KMS-11 (cell line): ENCODE measurements around the gene PDE1C.
"Not testable (repeated sequence)": the region's sequence is repeated elsewhere in the genome, so short reads cannot be mapped to it uniquely, and the experiment has no call there.

ENCODE experiments used
- H2AFZ ChIP-seq: fragments of 200-600 bp; sonication (generic); 2 replicates; pipeline ENCODE4 v1.6.1; 2016; ENCODE audit warnings: antibody characterized with exemption, mixed run types, low read depth
- H3K27ac ChIP-seq: fragments of 200-600 bp; sonication (generic); 2 replicates; pipeline ENCODE4 v1.6.1; 2016; ENCODE audit warnings: mild to moderate bottlenecking, mixed run types
- H3K27me3 ChIP-seq: fragments of 200-600 bp; sonication (generic); 2 replicates; pipeline ENCODE4 v1.6.1; 2017; ENCODE audit warnings: mild to moderate bottlenecking, low read depth, mixed run types, moderate library complexity; ENCODE audit not compliant: insufficient read depth
- H3K36me3 ChIP-seq: fragments of 200-600 bp; sonication (generic); 2 replicates; pipeline ENCODE4 v1.6.1; 2017; ENCODE audit warnings: mild to moderate bottlenecking, mixed run types; ENCODE audit not compliant: insufficient read depth
- H3K4me1 ChIP-seq: fragments of 200-600 bp; sonication (generic); 2 replicates; pipeline ENCODE4 v1.6.1; 2016; ENCODE audit warnings: mild to moderate bottlenecking, low read depth, mixed run types; ENCODE audit not compliant: poor library complexity, severe bottlenecking
- H3K4me2 ChIP-seq: fragments of 200-600 bp; sonication (generic); 2 replicates; pipeline ENCODE4 v1.7.0; 2016; ENCODE audit warnings: mild to moderate bottlenecking, mixed run types
- H3K4me3 ChIP-seq: fragments of 200-600 bp; sonication (generic); IDR thresholded peaks from 2 replicates; pipeline ENCODE4 v1.6.1; 2017; ENCODE audit warnings: low read depth, low read length, mixed read lengths; ENCODE audit not compliant: insufficient read depth
- H3K79me2 ChIP-seq: fragments of 200-600 bp; sonication (generic); 2 replicates; pipeline ENCODE4 v1.6.1; 2016; ENCODE audit warnings: low read depth, mixed run types; ENCODE audit not compliant: insufficient read depth
- H3K9ac ChIP-seq: fragments of 200-600 bp; sonication (generic); 2 replicates; pipeline ENCODE4 v1.6.1; 2016; ENCODE audit warnings: mild to moderate bottlenecking, mixed run types
- H4K20me1 ChIP-seq: fragments of 200-600 bp; sonication (generic); 2 replicates; pipeline ENCODE4 v1.6.1; 2016; ENCODE audit warnings: mild to moderate bottlenecking, mixed run types; ENCODE audit not compliant: insufficient read depth
- TF ChIP-seq, protein P1 (sequence below): fragments of 200-600 bp; sonication (generic); conservative IDR thresholded peaks from 2 replicates; pipeline ENCODE4 v1.6.1; 2017; ENCODE audit warnings: low read depth, mild to moderate bottlenecking, antibody characterized with exemption, low read length, moderate library complexity, mixed read lengths

PDE1C gene

GRCh38 chr7:32079510-32079909 is 9.3 kb upstream of the PDE1C start:
- Histone ChIP-seq H3K4me1 (no peaks in the 10 kb centered on the region), H3K9ac (no peak overlapping the region), H3K36me3 (no peaks in the 10 kb centered on the region), H3K27me3 (no peaks in the 10 kb centered on the region), H3K4me3 (no peak overlapping the region), H4K20me1 (no peaks in the 10 kb centered on the region), H3K27ac (no peak overlapping the region), H3K4me2 (no peak overlapping the region), H2AFZ (no peak overlapping the region), H3K79me2 (no peaks in the 10 kb centered on the region)
- TF ChIP-seq, protein P1, sequence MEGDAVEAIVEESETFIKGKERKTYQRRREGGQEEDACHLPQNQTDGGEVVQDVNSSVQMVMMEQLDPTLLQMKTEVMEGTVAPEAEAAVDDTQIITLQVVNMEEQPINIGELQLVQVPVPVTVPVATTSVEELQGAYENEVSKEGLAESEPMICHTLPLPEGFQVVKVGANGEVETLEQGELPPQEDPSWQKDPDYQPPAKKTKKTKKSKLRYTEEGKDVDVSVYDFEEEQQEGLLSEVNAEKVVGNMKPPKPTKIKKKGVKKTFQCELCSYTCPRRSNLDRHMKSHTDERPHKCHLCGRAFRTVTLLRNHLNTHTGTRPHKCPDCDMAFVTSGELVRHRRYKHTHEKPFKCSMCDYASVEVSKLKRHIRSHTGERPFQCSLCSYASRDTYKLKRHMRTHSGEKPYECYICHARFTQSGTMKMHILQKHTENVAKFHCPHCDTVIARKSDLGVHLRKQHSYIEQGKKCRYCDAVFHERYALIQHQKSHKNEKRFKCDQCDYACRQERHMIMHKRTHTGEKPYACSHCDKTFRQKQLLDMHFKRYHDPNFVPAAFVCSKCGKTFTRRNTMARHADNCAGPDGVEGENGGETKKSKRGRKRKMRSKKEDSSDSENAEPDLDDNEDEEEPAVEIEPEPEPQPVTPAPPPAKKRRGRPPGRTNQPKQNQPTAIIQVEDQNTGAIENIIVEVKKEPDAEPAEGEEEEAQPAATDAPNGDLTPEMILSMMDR = no peak

DNA sequence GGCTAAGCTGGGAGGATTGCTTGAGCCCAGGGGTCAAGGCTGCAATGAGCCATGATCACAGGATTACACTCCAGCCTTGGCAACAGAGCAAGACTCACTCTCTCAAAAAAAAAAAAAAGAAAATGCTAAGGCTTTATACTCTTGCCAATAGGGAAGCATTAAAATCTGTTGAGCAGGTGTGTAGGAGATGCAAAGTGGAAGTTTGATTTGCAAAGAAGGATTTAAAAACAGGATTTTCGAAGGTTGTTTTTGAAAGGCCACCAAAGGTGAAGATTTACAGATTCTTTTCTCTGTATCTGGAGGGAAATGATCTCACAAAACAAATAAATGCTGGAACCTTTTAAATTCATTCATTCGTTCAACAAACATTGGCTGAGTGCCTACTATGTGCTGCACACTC is 8.6 kb upstream of the PDE1C start:
- Histone ChIP-seq H3K4me2 (no peak overlapping the region), H3K27ac (no peak overlapping the region), H3K27me3 (no peaks in the 10 kb centered on the region), H3K4me3 (no peak overlapping the region), H2AFZ (no peak overlapping the region), H3K79me2 (no peaks in the 10 kb centered on the region), H3K36me3 (no peaks in the 10 kb centered on the region), H3K9ac (no peak overlapping the region), H4K20me1 (no peaks in the 10 kb centered on the region), H3K4me1 (no peaks in the 10 kb centered on the region)
- TF ChIP-seq, protein P1 = no peak

DNA sequence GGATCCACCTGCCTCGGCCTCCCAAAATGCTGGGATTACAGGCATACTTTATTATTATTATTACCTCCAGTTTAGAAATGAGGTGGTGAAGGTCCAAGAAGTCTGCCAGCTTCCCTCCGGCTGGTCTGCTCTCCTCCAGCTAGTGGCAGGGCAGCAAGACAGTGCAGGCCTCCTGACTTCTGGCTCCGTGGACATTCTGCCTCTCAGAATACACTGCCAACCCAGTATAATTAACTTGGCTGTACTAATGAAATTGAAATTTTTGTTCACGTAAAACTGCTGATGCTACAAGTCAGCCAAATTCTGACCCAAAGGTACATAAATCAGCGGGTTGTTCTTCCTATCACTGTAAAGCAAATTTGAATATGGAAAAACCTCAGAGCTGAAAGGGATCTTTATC is 7.6 kb upstream of the PDE1C start:
- Histone ChIP-seq H3K27ac (no peak overlapping the region), H2AFZ (no peak overlapping the region)

GRCh38 chr7:32076802-32077201 is 6.6 kb upstream of the PDE1C start:
- not testable (repeated sequence) for H3K27ac ChIP-seq, H4K20me1 ChIP-seq, H3K36me3 ChIP-seq, H3K4me3 ChIP-seq, H3K27me3 ChIP-seq, H3K4me2 ChIP-seq, H3K4me1 ChIP-seq, H3K79me2 ChIP-seq, H2AFZ ChIP-seq, H3K9ac ChIP-seq

More for the DNA sequence above, 7.6 kb upstream of the PDE1C start:
- Histone ChIP-seq H3K4me1 (no peaks in the 10 kb centered on the region), H3K4me2 (no peak overlapping the region), H4K20me1 (no peaks in the 10 kb centered on the region), H3K36me3 (no peaks in the 10 kb centered on the region), H3K79me2 (no peaks in the 10 kb centered on the region), H3K9ac (no peak overlapping the region), H3K27me3 (no peaks in the 10 kb centered on the region), H3K4me3 (no peak overlapping the region)
- TF ChIP-seq, protein P1 = no peak

- Histone ChIP-seq H3K27me3 (no peaks in the 10 kb centered on the region), H3K79me2 (no peaks in the 10 kb centered on the region), H2AFZ (no peak overlapping the region), H3K4me1 (no peaks in the 10 kb centered on the region), H4K20me1 (no peaks in the 10 kb centered on the region), H3K36me3 (no peaks in the 10 kb centered on the region), H3K4me3 (no peak overlapping the region), H3K27ac (no peak overlapping the region), H3K4me2 (no peak overlapping the region), H3K9ac (no peak overlapping the region)
- TF ChIP-seq, protein P1 = no peak
Observed at GRCh38 chr7:32075612-32076011, 5.4 kb upstream of the PDE1C start.
